Measurements from ENCODE around the gene RBBP5.

DNA sequence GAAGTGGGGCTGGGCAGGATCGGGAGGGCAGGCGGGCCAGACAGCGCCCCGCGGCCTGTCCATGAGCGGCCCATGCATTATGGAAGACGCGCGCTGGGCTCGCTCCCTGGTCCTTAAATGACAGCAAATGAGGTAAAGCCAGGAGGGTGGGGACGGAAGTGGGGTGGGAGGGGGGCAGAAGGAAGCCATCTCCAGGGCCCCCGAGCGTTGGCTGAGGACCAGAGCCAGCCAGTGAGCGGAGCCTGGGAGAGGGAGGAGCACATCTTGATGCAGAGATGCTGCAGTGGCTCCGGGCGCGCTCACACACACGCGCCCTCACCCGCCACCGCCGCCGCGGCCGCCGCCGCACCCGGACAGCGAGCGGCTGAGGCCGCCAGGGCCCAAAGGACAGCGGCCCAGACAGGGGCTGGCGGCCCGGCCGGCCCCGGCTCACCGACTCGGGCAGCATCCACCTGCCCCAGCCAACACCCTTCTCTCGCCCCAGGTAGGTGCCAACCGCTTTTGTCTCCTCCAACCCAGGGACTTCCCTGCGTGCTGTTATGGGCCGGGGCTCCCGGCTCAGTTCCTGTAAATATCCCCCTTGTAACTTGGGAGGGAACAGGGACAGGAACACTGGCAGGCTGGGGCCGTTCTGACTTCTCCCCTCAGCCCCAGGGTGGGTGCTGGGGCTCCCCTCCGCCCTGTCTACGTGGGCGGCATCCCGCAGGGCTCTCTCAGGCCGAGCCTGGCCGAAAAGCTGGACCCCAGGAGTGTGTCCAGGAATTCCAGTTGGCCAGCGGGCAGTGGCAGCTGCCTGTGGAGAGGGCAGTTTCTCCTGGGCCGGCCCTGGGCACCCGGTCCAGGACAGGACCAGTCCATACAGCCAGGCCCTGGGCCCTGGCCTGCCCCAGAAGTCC, 78.6 kb downstream of the RBBP5 start, which contains the start of gene CNTN2:
- TF ChIP-seq, protein P1, sequence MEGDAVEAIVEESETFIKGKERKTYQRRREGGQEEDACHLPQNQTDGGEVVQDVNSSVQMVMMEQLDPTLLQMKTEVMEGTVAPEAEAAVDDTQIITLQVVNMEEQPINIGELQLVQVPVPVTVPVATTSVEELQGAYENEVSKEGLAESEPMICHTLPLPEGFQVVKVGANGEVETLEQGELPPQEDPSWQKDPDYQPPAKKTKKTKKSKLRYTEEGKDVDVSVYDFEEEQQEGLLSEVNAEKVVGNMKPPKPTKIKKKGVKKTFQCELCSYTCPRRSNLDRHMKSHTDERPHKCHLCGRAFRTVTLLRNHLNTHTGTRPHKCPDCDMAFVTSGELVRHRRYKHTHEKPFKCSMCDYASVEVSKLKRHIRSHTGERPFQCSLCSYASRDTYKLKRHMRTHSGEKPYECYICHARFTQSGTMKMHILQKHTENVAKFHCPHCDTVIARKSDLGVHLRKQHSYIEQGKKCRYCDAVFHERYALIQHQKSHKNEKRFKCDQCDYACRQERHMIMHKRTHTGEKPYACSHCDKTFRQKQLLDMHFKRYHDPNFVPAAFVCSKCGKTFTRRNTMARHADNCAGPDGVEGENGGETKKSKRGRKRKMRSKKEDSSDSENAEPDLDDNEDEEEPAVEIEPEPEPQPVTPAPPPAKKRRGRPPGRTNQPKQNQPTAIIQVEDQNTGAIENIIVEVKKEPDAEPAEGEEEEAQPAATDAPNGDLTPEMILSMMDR (IDR thresholded peaks at IDR 0.05) = no peak
- TF ChIP-seq EZH2 (IDR thresholded peaks at IDR 0.05; ENCODE audit: borderline replicate concordance, insufficient read depth, low read depth, low read length, poor library complexity, severe bottlenecking) = no peak

Data from B cell (primary cell).